Ishikawa (cell line): ENCODE results near the gene GALNT2.

Experiments
- CEBPB ChIP-seq: IDR thresholded peaks from 2 replicates; pipeline ENCODE4 v1.6.1; 2012
- CREB1 ChIP-seq: IDR thresholded peaks from 2 replicates; pipeline ENCODE4 v1.6.1; 2012; ENCODE audit warnings: low read depth
- EGR1 ChIP-seq: IDR thresholded peaks from 2 replicates; pipeline ENCODE4 v1.6.1; 2012
- EP300 ChIP-seq: IDR thresholded peaks from 2 replicates; pipeline ENCODE4 v1.6.1; 2012; ENCODE audit warnings: borderline replicate concordance
- FOXM1 ChIP-seq: IDR thresholded peaks from 2 replicates; pipeline ENCODE4 v1.6.1; 2012; ENCODE audit warnings: low read depth, borderline replicate concordance
- MAX ChIP-seq: IDR thresholded peaks from 2 replicates; pipeline ENCODE4 v1.6.1; 2012
- NFIC ChIP-seq: IDR thresholded peaks from 2 replicates; pipeline ENCODE4 v1.6.1; 2012
- RAD21 ChIP-seq: IDR thresholded peaks from 2 replicates; pipeline ENCODE4 v1.6.1; 2012; ENCODE audit warnings: low read depth
- REST ChIP-seq: IDR thresholded peaks from 2 replicates; pipeline ENCODE4 v1.6.1; 2012; ENCODE audit warnings: low read depth, mild to moderate bottlenecking
- TAF1 ChIP-seq: IDR thresholded peaks from 2 replicates; pipeline ENCODE4 v1.6.1; 2012; ENCODE audit warnings: low read depth, mild to moderate bottlenecking
- TCF12 ChIP-seq: IDR thresholded peaks from 2 replicates; pipeline ENCODE4 v1.6.1; 2012; ENCODE audit warnings: low read depth
- TEAD4 ChIP-seq: IDR thresholded peaks from 2 replicates; pipeline ENCODE4 v1.6.1; 2012
- USF1 ChIP-seq: IDR thresholded peaks from 2 replicates; pipeline ENCODE4 v1.6.1; 2012
- YY1 ChIP-seq: IDR thresholded peaks from 2 replicates; pipeline ENCODE4 v1.6.1; 2012; ENCODE audit warnings: low read depth
- ZBTB7A ChIP-seq: IDR thresholded peaks from 2 replicates; pipeline ENCODE4 v1.6.1; 2012; ENCODE audit warnings: low read depth

The GALNT2 gene

GRCh38 chr1:230224101-230224960 lies 157.3 kb downstream of the GALNT2 start:
- no peak for TF ChIP-seq EGR1
- TF ChIP-seq YY1, result no peak

GRCh38 chr1:230226007-230226800 lies 159.2 kb downstream of the GALNT2 start:
- TF ChIP-seq USF1, result no peak
- TF ChIP-seq FOXM1, result no peak
- no peak for TF ChIP-seq NFIC
- no peak for TF ChIP-seq ZBTB7A
- no peak for TF ChIP-seq TEAD4
- no peak for TF ChIP-seq TCF12
- TF ChIP-seq CREB1, result no peak
- TF ChIP-seq EP300, result no peak
- TF ChIP-seq YY1, result no peak
- no peak for TF ChIP-seq TAF1
- no peak for TF ChIP-seq RAD21
- no peak for TF ChIP-seq MAX
- TF ChIP-seq CEBPB, result no peak

- no peak for TF ChIP-seq EP300
- no peak for TF ChIP-seq ZBTB7A
- TF ChIP-seq NFIC, result no peak
- no peak for TF ChIP-seq TCF12
- no peak for TF ChIP-seq FOXM1
- no peak for TF ChIP-seq CEBPB
- TF ChIP-seq CREB1, result no peak
- no peak for TF ChIP-seq YY1
- TF ChIP-seq TAF1, result no peak
- TF ChIP-seq REST, result no peak
- TF ChIP-seq EGR1, result no peak
- TF ChIP-seq TEAD4, result no peak
- TF ChIP-seq RAD21, result no peak
- TF ChIP-seq MAX, result no peak
- TF ChIP-seq USF1, result no peak
These were observed 159.8 kb downstream of the GALNT2 start for GRCh38 chr1:230226814-230227213.

- TF ChIP-seq REST (no peak), TEAD4 (no peak), RAD21 (no peak), TCF12 (no peak), CREB1 (no peak), YY1 (no peak), EGR1 (no peak), ZBTB7A (no peak), TAF1 (no peak), CEBPB (no peak), NFIC (no peak), FOXM1 (no peak), MAX (no peak), USF1 (no peak), EP300 (no peak)
These were observed 161.3 kb downstream of the GALNT2 start for GRCh38 chr1:230228236-230228897.
